Skeletal muscle tissue (tissue), 4 donors: ENCODE data around the gene CD3E. TPM values are rescaled to one million over a fixed set of nuclear protein-coding genes. Genes with fewer than 3 reads are reported as not detected.

Source experiments
- H3K27ac ChIP-seq: one replicate; pipeline ENCODE4 v1.7.0; 2013; ENCODE audit warnings: mild to moderate bottlenecking, low read depth, low read length, inconsistent platforms
- H3K27me3 ChIP-seq, 3 donors: one replicate each; pipeline ENCODE4 v1.7.0; 2013; ENCODE audit warnings: low read length in 3 of 3; ENCODE audit not compliant: control insufficient read depth in 3 of 3, insufficient read depth in 3 of 3
- H3K36me3 ChIP-seq, 3 donors: one replicate each; pipeline ENCODE4 v1.7.0; 2013; ENCODE audit warnings: low read length in 3 of 3; ENCODE audit not compliant: control insufficient read depth in 3 of 3, insufficient read depth in 3 of 3
- H3K4me1 ChIP-seq, 3 donors: one replicate each; pipeline ENCODE4 v1.7.0; 2013; ENCODE audit warnings: low read length in 3 of 3, mild to moderate bottlenecking in 3 of 3; ENCODE audit not compliant: control insufficient read depth in 3 of 3, insufficient read depth in 3 of 3
- H3K4me3 ChIP-seq, 3 donors: one replicate each; pipeline ENCODE4 v1.7.0; 2013; ENCODE audit warnings: low read length in 3 of 3
- H3K9ac ChIP-seq, 3 donors: one replicate each; pipeline ENCODE4 v1.7.0; 2013; ENCODE audit warnings: low read length in 3 of 3, mild to moderate bottlenecking in 3 of 3, moderate library complexity in 2 of 3, low read depth in 1 of 3
- H3K9me3 ChIP-seq, 3 donors: one replicate each; pipeline ENCODE4 v1.7.0; 2013; ENCODE audit warnings: low read length in 3 of 3; ENCODE audit not compliant: control insufficient read depth in 3 of 3
- total RNA-seq: library from RNA; depleted of rRNA; stranded (reverse); fragments of >200 nt; gene quantifications from one replicate; pipeline ENCODE4 v1.2.3, GENCODE V29; 2014
- donor health status: Osteomylitis.

The CD3E gene
- total RNA-seq, 1 donor from 2014 or later = not detected

GRCh38 chr11:118341261-118341660, 36.7 kb downstream of the CD3E start:
- Histone ChIP-seq H3K4me3 (no peak overlapping the region), H3K27me3 (peaks cover 0 to 27% (median 13%) of the 10 kb centered on the region in 3 donors), H3K36me3 (no peaks in the 10 kb centered on the region), H3K9ac (no peak overlapping the region), H3K4me1 (no peaks in the 10 kb centered on the region), H3K27ac (no peak overlapping the region), H3K9me3 (no peaks in the 10 kb centered on the region)

DNA sequence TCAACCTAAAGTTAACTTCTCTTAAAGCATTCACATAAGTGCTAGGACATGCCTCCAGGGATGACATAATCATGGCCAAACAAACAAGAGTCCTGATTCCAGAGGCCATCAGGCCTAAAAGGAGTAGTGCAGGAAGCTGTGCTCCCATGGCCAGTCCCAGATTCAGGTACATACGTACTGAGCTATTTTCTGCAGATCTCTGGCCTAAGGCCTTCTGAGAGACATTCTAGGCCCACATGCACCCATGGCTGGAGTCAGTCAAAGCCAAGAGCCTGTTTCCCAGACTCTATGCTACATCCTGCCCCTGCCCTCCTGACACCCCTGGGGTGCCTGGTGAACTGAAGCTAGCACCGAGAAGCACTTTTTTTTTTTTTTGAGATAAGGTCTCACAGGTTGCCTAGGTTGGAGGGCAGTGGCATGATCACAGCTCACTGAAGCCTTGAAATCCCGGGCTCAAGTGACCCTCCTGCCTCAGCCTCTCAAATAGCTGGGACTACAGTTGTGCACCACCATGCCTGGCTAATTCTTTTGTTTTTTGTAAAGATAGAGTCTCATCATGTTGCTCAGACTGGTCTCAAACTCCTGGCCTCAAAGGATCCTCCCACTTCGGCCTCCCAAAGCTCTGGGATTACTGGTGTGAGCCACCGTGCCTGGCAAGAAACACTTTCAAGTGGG, 37.4 kb downstream of the CD3E start:
- Histone ChIP-seq H3K27me3 (peaks cover 0 to 27% (median 13%) of the 10 kb centered on the region in 3 donors), H3K9me3 (no peaks in the 10 kb centered on the region), H3K9ac (no peak overlapping the region), H3K27ac (no peak overlapping the region), H3K4me1 (no peaks in the 10 kb centered on the region), H3K36me3 (no peaks in the 10 kb centered on the region), H3K4me3 (no peak overlapping the region)

GRCh38 chr11:118342503-118343161, 38.1 kb downstream of the CD3E start, which contains the start of gene CD3D:
CD3D (minus strand) TSS chr11:118342705; CDS start chr11:118342607, 98 bp downstream.
- Histone ChIP-seq H3K27ac (no peak within 1 kb of the TSS), H3K27me3 (peaks cover 0 to 27% (median 13%) of the 10 kb centered on the region in 3 donors), H3K9me3 (no peaks in the 10 kb centered on the region), H3K36me3 (no peaks in the 10 kb centered on the region), H3K4me3 (no peak within 1 kb of the TSS), H3K9ac (no peak within 1 kb of the TSS), H3K4me1 (no peaks in the 10 kb centered on the region)

- H3K27ac ChIP-seq = no peak overlapping the region
- H3K9ac ChIP-seq = no peak overlapping the region
- no peak overlapping the region for H3K4me3 ChIP-seq
- H3K9me3 ChIP-seq = no peaks in the 10 kb centered on the region
- H3K4me1 ChIP-seq = no peaks in the 10 kb centered on the region
- H3K36me3 ChIP-seq = no peaks in the 10 kb centered on the region
- H3K27me3 ChIP-seq = peaks cover 0 to 23% (median 13%) of the 10 kb centered on the region in 3 donors
Measured at GRCh38 chr11:118343248-118343647, 38.7 kb downstream of the CD3E start.

GRCh38 chr11:118343981-118344515, 39.5 kb downstream of the CD3E start, which contains the start of gene CD3G:
CD3G (plus strand) TSS chr11:118344344; CDS start chr11:118344424, 80 bp downstream.
- H3K4me3 ChIP-seq = no peak within 1 kb of the TSS
- H3K36me3 ChIP-seq = no peaks in the 10 kb centered on the region
- no peak within 1 kb of the TSS for H3K9ac ChIP-seq
- no peaks in the 10 kb centered on the region for H3K4me1 ChIP-seq
- H3K9me3 ChIP-seq = no peaks in the 10 kb centered on the region
- H3K27me3 ChIP-seq = peaks cover 0 to 22% (median 13%) of the 10 kb centered on the region in 3 donors
- H3K27ac ChIP-seq = no peak within 1 kb of the TSS

- Histone ChIP-seq H3K4me1 (no peaks in the 10 kb centered on the region), H3K27me3 (peaks cover 3 to 15% (median 11%) of the 10 kb centered on the region in 3 donors), H3K9me3 (no peaks in the 10 kb centered on the region), H3K4me3 (no peak overlapping the region), H3K27ac (no peak overlapping the region), H3K36me3 (no peaks in the 10 kb centered on the region), H3K9ac (no peak overlapping the region)
Measured at GRCh38 chr11:118349475-118349874, 44.9 kb downstream of the CD3E start.

DNA sequence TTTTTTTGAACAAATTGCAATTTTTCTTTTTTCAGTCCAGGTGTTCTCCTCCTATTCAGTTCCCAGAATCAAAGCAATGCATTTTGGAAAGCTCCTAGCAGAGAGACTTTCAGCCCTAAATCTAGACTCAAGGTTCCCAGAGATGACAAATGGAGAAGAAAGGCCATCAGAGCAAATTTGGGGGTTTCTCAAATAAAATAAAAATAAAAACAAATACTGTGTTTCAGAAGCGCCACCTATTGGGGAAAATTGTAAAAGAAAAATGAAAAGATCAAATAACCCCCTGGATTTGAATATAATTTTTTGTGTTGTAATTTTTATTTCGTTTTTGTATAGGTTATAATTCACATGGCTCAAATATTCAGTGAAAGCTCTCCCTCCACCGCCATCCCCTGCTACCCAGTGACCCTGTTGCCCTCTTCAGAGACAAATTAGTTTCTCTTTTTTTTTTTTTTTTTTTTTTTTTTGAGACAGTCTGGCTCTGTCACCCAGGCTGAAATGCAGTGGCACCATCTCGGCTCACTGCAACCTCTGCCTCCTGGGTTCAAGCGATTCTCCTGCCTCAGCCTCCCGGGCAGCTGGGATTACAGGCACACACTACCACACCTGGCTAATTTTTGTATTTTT, 48.7 kb downstream of the CD3E start:
- Histone ChIP-seq H3K9ac (no peak overlapping the region), H3K36me3 (no peaks in the 10 kb centered on the region), H3K4me3 (no peak overlapping the region), H3K4me1 (no peaks in the 10 kb centered on the region), H3K27ac (no peak overlapping the region), H3K27me3 (peaks cover 3 to 15% (median 7%) of the 10 kb centered on the region in 3 donors), H3K9me3 (no peaks in the 10 kb centered on the region)

- Histone ChIP-seq H3K27ac (no peak overlapping the region), H3K4me1 (peaks cover 12 to 18% (median 13%) of the 10 kb centered on the region in 3 donors), H3K36me3 (peaks cover 0 to 4% (median 0%) of the 10 kb centered on the region in 3 donors), H3K4me3 (no peak overlapping the region), H3K9ac (no peak overlapping the region), H3K27me3 (no peaks in the 10 kb centered on the region), H3K9me3 (no peaks in the 10 kb centered on the region)
Measured at GRCh38 chr11:118358071-118358470, 53.5 kb downstream of the CD3E start.

DNA sequence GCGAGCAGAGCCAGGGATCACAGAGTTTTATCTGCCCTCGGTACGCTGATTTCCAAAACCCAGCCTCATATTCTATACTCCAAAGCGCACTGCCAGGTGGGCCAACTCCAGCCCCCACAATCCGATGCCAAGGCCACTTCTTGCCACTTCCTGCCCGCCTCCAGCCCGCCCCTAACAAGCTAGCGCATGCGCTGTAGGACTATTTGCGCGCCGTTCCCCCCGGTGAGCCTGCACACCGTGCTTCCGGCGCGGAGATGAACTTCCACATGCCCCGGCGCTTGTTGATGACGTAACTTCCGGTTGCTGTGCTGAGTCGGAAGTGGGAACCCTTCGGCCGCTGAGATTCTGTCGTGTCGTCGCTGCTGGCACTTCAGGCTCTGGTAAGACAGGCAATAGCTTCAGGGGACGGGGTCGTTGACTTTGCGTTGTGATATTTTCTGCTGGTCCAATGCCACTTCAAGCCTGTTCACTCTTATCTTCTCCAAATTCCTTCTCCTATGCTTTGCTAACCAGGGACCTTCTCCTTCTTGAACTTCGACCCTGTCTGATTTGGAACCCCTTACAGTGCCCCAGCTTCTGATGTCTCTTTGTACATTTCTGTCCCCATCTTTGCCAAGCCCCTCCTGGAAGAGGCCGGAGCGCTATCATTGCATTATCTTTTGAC, 54.9 kb downstream of the CD3E start, which contains the start of gene UBE4A:
Gene UBE4A (plus strand): TSS at position 306 of the 664 bp plus-strand sequence. CDS start 5,481 bp downstream, outside the sequence.
- Histone ChIP-seq H3K9ac (peak within 1 kb of the TSS; percentile 88 to 97 (median 93)), H3K27me3 (no peaks in the 10 kb centered on the region), H3K9me3 (no peaks in the 10 kb centered on the region), H3K4me3 (peak within 1 kb of the TSS; percentile 93 to 100 (median 98)), H3K27ac (peak within 1 kb of the TSS; percentile 54), H3K36me3 (peaks cover 0 to 4% (median 0%) of the 10 kb centered on the region in 3 donors), H3K4me1 (peaks cover 16 to 18% (median 17%) of the 10 kb centered on the region in 3 donors)
